ENCODE measurements around the gene STAB2. TPM values are rescaled to one million over a fixed set of nuclear protein-coding genes. Genes with fewer than 3 reads are reported as not detected.

Gene STAB2
- total RNA-seq, 2 experiments from 2014 or later: not detected

DNA sequence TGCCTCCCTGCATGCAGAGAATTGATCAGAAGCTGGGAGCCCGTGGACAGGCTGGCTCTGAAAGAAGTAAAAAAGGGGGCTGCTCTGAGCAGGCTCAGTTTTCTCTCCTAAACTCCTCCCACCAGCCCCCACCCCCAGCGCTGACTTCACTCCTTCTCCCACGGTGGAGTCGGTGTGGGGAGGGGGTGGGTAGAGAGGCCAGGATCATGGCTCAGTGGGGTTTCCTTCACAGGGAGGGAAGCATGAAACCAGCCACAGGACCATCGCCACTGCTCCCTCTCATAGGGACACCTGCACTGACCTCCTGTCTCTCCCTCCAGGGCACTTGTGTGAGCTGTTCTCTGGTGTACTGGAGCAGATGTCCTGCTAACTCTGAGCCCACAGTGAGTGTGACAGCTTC lies 78.9 kb downstream of the STAB2 start:
- no TSS peak for BruUV-seq (replicated peaks)
- no peaks in the 10 kb centered on the region for H4K20me1 ChIP-seq (ENCODE audit: insufficient read depth, low read length)
- POLR2A ChIA-PET: interaction anchor here (1.3 kb wide), 1 partner anchor 32 kb away, joined by 3 read pairs; no protein-coding TSS in a partner anchor
- no peaks in the 10 kb centered on the region for H3K9me2 ChIP-seq (ENCODE audit: insufficient read depth, low read length)
- no peak overlapping the region for H3K4me2 ChIP-seq (ENCODE audit: low read length)
- H3K36me3 ChIP-seq (ENCODE audit: insufficient read depth, low read length): no peaks in the 10 kb centered on the region
- CTCF ChIA-PET (ENCODE audit: unreplicated experiment): no interaction called here
- TF ChIP-seq, protein P1, sequence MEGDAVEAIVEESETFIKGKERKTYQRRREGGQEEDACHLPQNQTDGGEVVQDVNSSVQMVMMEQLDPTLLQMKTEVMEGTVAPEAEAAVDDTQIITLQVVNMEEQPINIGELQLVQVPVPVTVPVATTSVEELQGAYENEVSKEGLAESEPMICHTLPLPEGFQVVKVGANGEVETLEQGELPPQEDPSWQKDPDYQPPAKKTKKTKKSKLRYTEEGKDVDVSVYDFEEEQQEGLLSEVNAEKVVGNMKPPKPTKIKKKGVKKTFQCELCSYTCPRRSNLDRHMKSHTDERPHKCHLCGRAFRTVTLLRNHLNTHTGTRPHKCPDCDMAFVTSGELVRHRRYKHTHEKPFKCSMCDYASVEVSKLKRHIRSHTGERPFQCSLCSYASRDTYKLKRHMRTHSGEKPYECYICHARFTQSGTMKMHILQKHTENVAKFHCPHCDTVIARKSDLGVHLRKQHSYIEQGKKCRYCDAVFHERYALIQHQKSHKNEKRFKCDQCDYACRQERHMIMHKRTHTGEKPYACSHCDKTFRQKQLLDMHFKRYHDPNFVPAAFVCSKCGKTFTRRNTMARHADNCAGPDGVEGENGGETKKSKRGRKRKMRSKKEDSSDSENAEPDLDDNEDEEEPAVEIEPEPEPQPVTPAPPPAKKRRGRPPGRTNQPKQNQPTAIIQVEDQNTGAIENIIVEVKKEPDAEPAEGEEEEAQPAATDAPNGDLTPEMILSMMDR (conservative IDR thresholded peaks at IDR 0.05; ENCODE audit: low read length): no peak
- TF ChIP-seq EZH2phosphoT487 (IDR thresholded peaks at IDR 0.05; ENCODE audit: borderline replicate concordance, low read depth, low read length): no peak
- no peak overlapping the region for H2AFZ ChIP-seq (ENCODE audit: low read length)
- H3K4me3 ChIP-seq (ENCODE audit: low read depth, low read length, poor library complexity, severe bottlenecking): no peak overlapping the region
- no peaks in the 10 kb centered on the region for H3K4me1 ChIP-seq (ENCODE audit: insufficient read depth, low read length, poor library complexity, severe bottlenecking)
- no peaks in the 10 kb centered on the region for H3K79me2 ChIP-seq (ENCODE audit: insufficient read depth, low read depth, low read length)
- intact Hi-C loops (cut with micrococcal nuclease; ENCODE audit: unreplicated experiment): no loop called here
- DNase-seq (ENCODE audit: low spot score): no peak
- H3K27ac ChIP-seq (ENCODE audit: low read depth, low read length, poor library complexity, severe bottlenecking): no peak overlapping the region
- no peaks in the 10 kb centered on the region for H3K9me3 ChIP-seq (ENCODE audit: low read length)

DNA sequence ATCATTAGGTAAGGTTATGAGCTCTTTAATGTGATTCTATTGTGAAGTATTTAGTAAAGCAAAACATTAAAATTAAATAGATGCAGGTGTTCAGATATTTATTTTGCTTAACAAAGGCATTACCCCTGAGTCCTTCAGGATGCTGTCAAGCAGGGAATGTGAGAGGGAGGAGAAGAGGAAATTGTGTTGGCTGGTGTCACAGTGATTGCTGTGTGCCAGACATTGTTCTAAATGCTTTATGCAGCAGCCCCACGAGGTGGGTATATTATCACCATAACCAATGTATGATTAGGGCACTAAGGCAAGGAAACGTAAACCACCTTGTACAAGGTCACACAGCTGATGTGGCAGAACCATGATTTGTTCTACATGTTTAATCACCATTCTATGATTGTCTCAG lies 80.1 kb downstream of the STAB2 start:
- H3K27ac ChIP-seq (ENCODE audit: low read depth, low read length, poor library complexity, severe bottlenecking): no peak overlapping the region
- DNase-seq (ENCODE audit: low spot score): no peak
- H3K36me3 ChIP-seq (ENCODE audit: insufficient read depth, low read length): no peaks in the 10 kb centered on the region
- no peaks in the 10 kb centered on the region for H3K79me2 ChIP-seq (ENCODE audit: insufficient read depth, low read depth, low read length)
- no peaks in the 10 kb centered on the region for H3K9me3 ChIP-seq (ENCODE audit: low read length)
- H3K9me2 ChIP-seq (ENCODE audit: insufficient read depth, low read length): no peaks in the 10 kb centered on the region
- no peaks in the 10 kb centered on the region for H3K4me1 ChIP-seq (ENCODE audit: insufficient read depth, low read length, poor library complexity, severe bottlenecking)
- ChIA-PET POLR2A (interaction anchor here (0.5 kb wide), 1 partner anchor 76 kb away, joined by 3 read pairs; no protein-coding TSS in a partner anchor), CTCF (ENCODE audit: unreplicated experiment) (no interaction called here)
- no TSS peak for BruUV-seq (replicated peaks)
- TF ChIP-seq, protein P1 (conservative IDR thresholded peaks at IDR 0.05; ENCODE audit: low read length): no peak
- no peak for TF ChIP-seq EZH2phosphoT487 (IDR thresholded peaks at IDR 0.05; ENCODE audit: borderline replicate concordance, low read depth, low read length)
- no peak overlapping the region for H3K4me3 ChIP-seq (ENCODE audit: low read depth, low read length, poor library complexity, severe bottlenecking)
- intact Hi-C loops (cut with micrococcal nuclease; ENCODE audit: unreplicated experiment): no loop called here
- no peak overlapping the region for H3K4me2 ChIP-seq (ENCODE audit: low read length)
- H4K20me1 ChIP-seq (ENCODE audit: insufficient read depth, low read length): no peaks in the 10 kb centered on the region
- no peak overlapping the region for H2AFZ ChIP-seq (ENCODE audit: low read length)

DNA sequence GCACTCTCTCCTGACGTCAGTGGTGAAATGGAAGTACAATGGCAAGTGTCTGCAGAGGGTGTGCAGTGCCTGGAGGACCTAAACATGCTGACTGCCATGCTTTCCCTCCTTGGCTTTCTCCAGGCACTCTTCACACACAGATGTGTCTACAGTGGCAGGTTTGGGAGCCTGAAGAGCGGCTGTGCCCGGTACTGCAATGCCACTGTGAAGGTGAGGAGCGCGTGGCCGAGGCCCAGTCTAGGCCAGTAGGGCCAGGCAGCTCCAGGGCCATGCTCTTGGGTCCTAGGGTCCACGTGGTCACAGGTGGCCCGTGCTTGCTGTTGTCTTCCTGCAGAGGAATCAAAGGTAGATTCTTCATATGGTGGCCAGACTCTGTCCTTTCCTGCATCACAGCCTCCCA lies 81.4 kb downstream of the STAB2 start:
- Histone ChIP-seq H2AFZ (ENCODE audit: low read length) (no peak overlapping the region), H3K4me3 (ENCODE audit: low read depth, low read length, poor library complexity, severe bottlenecking) (no peak overlapping the region), H3K4me1 (ENCODE audit: insufficient read depth, low read length, poor library complexity, severe bottlenecking) (no peaks in the 10 kb centered on the region), H4K20me1 (ENCODE audit: insufficient read depth, low read length) (no peaks in the 10 kb centered on the region), H3K36me3 (ENCODE audit: insufficient read depth, low read length) (no peaks in the 10 kb centered on the region), H3K9me3 (ENCODE audit: low read length) (no peaks in the 10 kb centered on the region), H3K79me2 (ENCODE audit: insufficient read depth, low read depth, low read length) (no peaks in the 10 kb centered on the region), H3K27ac (ENCODE audit: low read depth, low read length, poor library complexity, severe bottlenecking) (no peak overlapping the region), H3K4me2 (ENCODE audit: low read length) (no peak overlapping the region), H3K9me2 (ENCODE audit: insufficient read depth, low read length) (no peaks in the 10 kb centered on the region)
- no peak for TF ChIP-seq EZH2phosphoT487 (IDR thresholded peaks at IDR 0.05; ENCODE audit: borderline replicate concordance, low read depth, low read length)
- TF ChIP-seq, protein P1 (conservative IDR thresholded peaks at IDR 0.05; ENCODE audit: low read length): no peak
- intact Hi-C loops (cut with micrococcal nuclease; ENCODE audit: unreplicated experiment): no loop called here
- no TSS peak for BruUV-seq (replicated peaks)
- POLR2A ChIA-PET: no interaction called here
- no peak for DNase-seq (ENCODE audit: low spot score)
- CTCF ChIA-PET (ENCODE audit: unreplicated experiment): no interaction called here
